HepG2 (cell line): ENCODE results near the gene CDK11A. TPM values are rescaled to one million over a fixed set of nuclear protein-coding genes. Genes with fewer than 3 reads are reported as not detected.
"Not testable (repeated sequence)": the region's sequence is repeated elsewhere in the genome, so short reads cannot be mapped to it uniquely, and the experiment has no call there.

Experiments
- ATAC-seq: fragments of 200-7000 bp; cut with Tn5 transposase; 3 replicates; pipeline ENCODE4 v1.9.1; 2020; ENCODE audit warnings: mild to moderate bottlenecking, moderate library complexity
- BruUV-seq: library from RNA; stranded (reverse); fragments of 400-500 nt; replicated peaks from 2 replicates; lab custom pipeline; 2021; lab: Mats Ljungman, UMichigan
- CTCF ChIA-PET: fragments of 300-600 bp; formaldehyde crosslinking; extraction: SDS; loops from one replicate; lab custom pipeline; 2021; ENCODE audit warnings: low total read pairs, inconsistent platforms, low intra/inter-chr PET ratio; lab: Yijun Ruan, JAX
- POLR2A ChIA-PET: fragments of 350-600 bp; sonication (Branson Sonifier 250); formaldehyde crosslinking; loops from one replicate; lab custom pipeline; 2020; ENCODE audit warnings: antibody characterized with exemption, inconsistent platforms; lab: Yijun Ruan, JAX
- DNase-seq: peaks from one replicate; pipeline ENCODE4 v3.0.0-alpha.2; 2015; ENCODE audit warnings: low spot score
- FAIRE-seq: peaks from 3 replicates; lab custom pipeline; 2011; peaks lifted over from hg19 to GRCh38; lab: Jason Lieb, UNC
- H2AFZ ChIP-seq: one replicate; pipeline ENCODE4 v1.6.1; 2011; ENCODE audit warnings: low read length, inconsistent platforms
- H3K27ac ChIP-seq: fragments of 300-600 bp; 3 replicates; pipeline ENCODE4 v1.8.0; 2011; ENCODE audit warnings: mixed run types, mild to moderate bottlenecking, mixed read lengths, low read length, inconsistent platforms; ENCODE audit not compliant: insufficient read depth; ENCODE audit errors: extremely low read length
- H3K27me3 ChIP-seq, 2 experiments: fragments of 200-600 bp in 1 of 2; 2 replicates in 1 of 2; 3 replicates in 1 of 2; pipeline versions ENCODE4 v1.6.0 to v1.8.0; 2011; ENCODE audit warnings: low read length in 2 of 2, mild to moderate bottlenecking in 2 of 2, moderate library complexity in 2 of 2, inconsistent platforms in 1 of 2; ENCODE audit not compliant: insufficient read depth in 2 of 2, control insufficient read depth in 1 of 2
- H3K36me3 ChIP-seq, 2 experiments: fragments of 200-600 bp in 1 of 2; replicated peaks in 1 of 2; 2 replicates in 1 of 2; 3 replicates in 1 of 2; pipeline versions ENCODE4 v1.5.1 to v1.8.0; 2011; ENCODE audit warnings: low read length in 2 of 2, inconsistent platforms in 1 of 2; ENCODE audit not compliant: insufficient read depth in 2 of 2, control insufficient read depth in 1 of 2
- H3K4me1 ChIP-seq: 2 replicates; pipeline ENCODE4 v1.5.1; 2012; ENCODE audit warnings: low read length, inconsistent platforms; ENCODE audit not compliant: insufficient read depth
- H3K4me2 ChIP-seq: 2 replicates; pipeline ENCODE4 v1.6.0; 2011; ENCODE audit warnings: low read depth, low read length, inconsistent platforms
- H3K4me3 ChIP-seq, 3 experiments: fragments of 200-600 bp in 1 of 3; sonication (generic), shearing (Covaris generic) in 1 of 3; replicated peaks in 1 of 3; 2 replicates each; pipeline ENCODE4 v1.5.1; 2011 to 2016; ENCODE audit warnings: low read length in 3 of 3, inconsistent platforms in 2 of 3, low read depth in 2 of 3, mild to moderate bottlenecking in 2 of 3, control low read depth in 1 of 3, mixed read lengths in 1 of 3; ENCODE audit not compliant: insufficient read depth in 1 of 3
- H3K79me2 ChIP-seq: one replicate; pipeline ENCODE4 v1.6.1; 2011; ENCODE audit warnings: low read length, inconsistent platforms; ENCODE audit not compliant: insufficient read depth
- H3K9ac ChIP-seq: 2 replicates; pipeline ENCODE4 v1.6.0; 2011; ENCODE audit warnings: mild to moderate bottlenecking, low read depth, low read length, inconsistent platforms; ENCODE audit not compliant: insufficient read depth
- H3K9me3 ChIP-seq: 2 replicates; pipeline ENCODE4 v1.5.1; 2012; ENCODE audit warnings: mild to moderate bottlenecking, low read length
- H4K20me1 ChIP-seq: 2 replicates; pipeline ENCODE4 v1.6.0; 2011; ENCODE audit warnings: inconsistent platforms, mild to moderate bottlenecking, low read length, moderate library complexity; ENCODE audit not compliant: insufficient read depth
- CBFB ChIP-seq: sonication (generic); formaldehyde crosslinking; IDR thresholded peaks from 2 replicates; pipeline ENCODE4 v1.4.0; 2020; ENCODE audit warnings: missing genetic modification reagents
- GABPA ChIP-seq, 2 experiments: IDR thresholded peaks; 2 replicates each; pipeline ENCODE4 v1.6.1; 2011 to 2016; ENCODE audit warnings: low read depth in 2 of 2, low read length in 1 of 2, missing biosample characterization in 1 of 2, missing genetic modification characterization in 1 of 2
- GABPB1 ChIP-seq: IDR thresholded peaks from 2 replicates; pipeline ENCODE4 v1.6.1; 2016; ENCODE audit warnings: mild to moderate bottlenecking, missing genetic modification reagents, moderate library complexity, missing compliant biosample characterization
- HOXA3 ChIP-seq: sonication (generic); formaldehyde crosslinking; IDR thresholded peaks from 2 replicates; pipeline ENCODE4 v1.5.0; 2020; ENCODE audit warnings: missing genetic modification reagents
- HOXA5 ChIP-seq: sonication (generic); formaldehyde crosslinking; IDR thresholded peaks from 2 replicates; pipeline ENCODE4 v1.4.0; 2020; ENCODE audit warnings: missing genetic modification reagents
- PAXIP1 ChIP-seq: sonication (generic); formaldehyde crosslinking; conservative IDR thresholded peaks from 2 replicates; pipeline ENCODE4 v1.4.0; 2020; ENCODE audit warnings: mild to moderate bottlenecking, missing genetic modification reagents, moderate library complexity
- PHF21A ChIP-seq: sonication (generic); formaldehyde crosslinking; IDR thresholded peaks from 2 replicates; pipeline ENCODE4 v1.5.0; 2020; ENCODE audit warnings: mild to moderate bottlenecking, missing genetic modification reagents
- ZFX ChIP-seq: sonication (generic); formaldehyde crosslinking; IDR thresholded peaks from 2 replicates; pipeline ENCODE4 v1.4.0; 2020; ENCODE audit warnings: mild to moderate bottlenecking, low read depth, missing genetic modification reagents, moderate library complexity
- WGBS: methylation state at CpG from one replicate; pipeline ENCODE4 v1.1.6; 2017; ENCODE audit warnings: low lambda C conversion rate; 5-methylcytosine and 5-hydroxymethylcytosine counted together
- in situ Hi-C: cut with HindIII; loops from 2 replicates; pipeline ENCODE4 v1.10.0; 2017; ENCODE audit warnings: low pct_unique_long_range_greater_than_20kb; ENCODE audit not compliant: extremely low pct_ligation_motif_present
- intact Hi-C: fragments of 100-400 bp; cut with micrococcal nuclease; formaldehyde crosslinking; loops from one replicate; pipeline ENCODE4 v1.10.0; 2022; ENCODE audit not compliant: unreplicated experiment
- polyA plus RNA-seq, 8 experiments: library from polyadenylated mRNA; depleted of rRNA in 3 of 8; stranded (reverse) in 7 of 8; unstranded in 1 of 8; fragments of >200 nt; fragmentation: Illumina TruSeq in 4 of 8; extraction: Trizol in 4 of 8; gene quantifications; 2 replicates each; pipeline versions ENCODE4 v1.2.1 to v1.2.3, GENCODE V29; 2011 to 2016; ENCODE audit warnings: low read depth in 4 of 8, missing spikeins in 1 of 8, mixed read lengths in 1 of 8; ENCODE audit not compliant: insufficient read depth in 1 of 8
- total RNA-seq, 5 experiments: library from RNA; depleted of rRNA; stranded (reverse); fragments of >200 nt; fragmentation: Illumina TruSeq; extraction: Trizol; gene quantifications; 2 replicates each; pipeline ENCODE4 v1.2.3, GENCODE V29; 2016; ENCODE audit warnings: low read depth in 1 of 5
- TF ChIP-seq, protein P1 (sequence below): sonication (generic); formaldehyde crosslinking; IDR thresholded peaks from 2 replicates; pipeline ENCODE4 v1.5.0; 2020; ENCODE audit warnings: mild to moderate bottlenecking, missing genetic modification reagents

CDK11A gene
- total and polyA plus RNA-seq, 2 of the 13 experiments (the other 11 are each of a cell fraction or from before 2014, with no cell fraction given), result 11.2 to 17.9 TPM

DNA sequence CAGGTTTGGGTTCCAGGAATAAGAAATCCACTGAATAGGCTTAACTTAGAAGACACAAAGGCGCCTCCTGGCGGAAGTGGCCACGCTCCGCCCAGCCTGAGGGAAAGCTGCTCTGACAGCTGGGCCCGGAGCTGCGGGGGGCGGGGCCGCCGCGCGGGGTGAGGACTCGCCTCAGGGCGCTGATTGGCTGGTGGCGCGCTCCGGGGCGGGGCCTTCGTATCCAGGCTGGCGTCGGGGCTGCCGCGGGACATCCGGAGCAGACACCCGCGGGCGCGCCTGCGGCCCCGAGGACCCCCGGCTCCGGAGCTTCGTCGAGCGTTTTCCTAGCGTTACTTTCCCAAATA, 22.4 kb upstream of the CDK11A start:
- Histone ChIP-seq H3K27ac (peak overlapping the region; percentile 92), H3K4me1 (peaks cover 14% of the 10 kb centered on the region), H3K4me3 (peak overlapping the region in 2 of 3 experiments; percentile 63 to 67; a peak in 3 of 6 replicates)
- POLR2A ChIA-PET, result interaction anchor here (0.7 kb wide), 3 partner anchors 22 to 67 kb away, joined by 3 to 6 read pairs (median 3); no protein-coding TSS in a partner anchor
- intact Hi-C loops, H3K79me2 ChIP-seq, H4K20me1 ChIP-seq, H3K9me3 ChIP-seq, H3K36me3 ChIP-seq, in situ Hi-C loops, DNase-seq, H3K9ac ChIP-seq, H3K4me2 ChIP-seq, CTCF ChIA-PET, H2AFZ ChIP-seq, BruUV-seq, H3K27me3 ChIP-seq: not testable (repeated sequence)
- no CpG with 5 or more reads among the region's 35 CpGs for WGBS
- TF ChIP-seq, protein P1, sequence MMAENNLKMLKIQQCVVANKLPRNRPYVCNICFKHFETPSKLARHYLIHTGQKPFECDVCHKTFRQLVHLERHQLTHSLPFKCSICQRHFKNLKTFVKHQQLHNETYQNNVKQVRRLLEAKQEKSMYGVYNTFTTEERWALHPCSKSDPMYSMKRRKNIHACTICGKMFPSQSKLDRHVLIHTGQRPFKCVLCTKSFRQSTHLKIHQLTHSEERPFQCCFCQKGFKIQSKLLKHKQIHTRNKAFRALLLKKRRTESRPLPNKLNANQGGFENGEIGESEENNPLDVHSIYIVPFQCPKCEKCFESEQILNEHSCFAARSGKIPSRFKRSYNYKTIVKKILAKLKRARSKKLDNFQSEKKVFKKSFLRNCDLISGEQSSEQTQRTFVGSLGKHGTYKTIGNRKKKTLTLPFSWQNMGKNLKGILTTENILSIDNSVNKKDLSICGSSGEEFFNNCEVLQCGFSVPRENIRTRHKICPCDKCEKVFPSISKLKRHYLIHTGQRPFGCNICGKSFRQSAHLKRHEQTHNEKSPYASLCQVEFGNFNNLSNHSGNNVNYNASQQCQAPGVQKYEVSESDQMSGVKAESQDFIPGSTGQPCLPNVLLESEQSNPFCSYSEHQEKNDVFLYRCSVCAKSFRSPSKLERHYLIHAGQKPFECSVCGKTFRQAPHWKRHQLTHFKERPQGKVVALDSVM (CRISPR knock-in tag), result peak; percentile 23; the same call in 1 of the 2 replicates
- FAIRE-seq (peak; percentile 86), ATAC-seq (peak; percentile 83)

- CTCF ChIA-PET; in situ Hi-C loops; H2AFZ ChIP-seq; FAIRE-seq; H3K27me3 ChIP-seq; H3K36me3 ChIP-seq; intact Hi-C loops; H3K9me3 ChIP-seq; H3K79me2 ChIP-seq; H4K20me1 ChIP-seq; TF ChIP-seq GABPA (IDR thresholded peaks at IDR 0.05; ENCODE audit: low read depth, low read length): not testable (repeated sequence)
- 1% methylated on average over 24 of the region's 101 CpGs for WGBS
- peak overlapping the region; percentile 92 for H3K27ac ChIP-seq
- BruUV-seq, result TSS peak; percentile 93
- H3K4me1 ChIP-seq, result peaks cover 14% of the 10 kb centered on the region
- peak; percentile 48 for DNase-seq
- H3K9ac ChIP-seq, result peak overlapping the region; percentile 77
- ATAC-seq, result peak; percentile 75
- H3K4me2 ChIP-seq, result peak overlapping the region; percentile 42; the same call in 1 of the 2 replicates
- peak overlapping the region; percentile 40 to 67 (median 63); a peak in 5 of 6 replicates for H3K4me3 ChIP-seq
- POLR2A ChIA-PET, result interaction anchor here (0.7 kb wide), 3 partner anchors 23 to 67 kb away, joined by 3 to 6 read pairs (median 3); no protein-coding TSS in a partner anchor
- TF ChIP-seq CBFB (CRISPR knock-in tag) (0 out of 2 replicates have a peak, but pooled peaks have one; percentile 20), HOXA5 (CRISPR knock-in tag) (0 out of 2 replicates have a peak, but pooled peaks have one; percentile 3), PAXIP1 (CRISPR knock-in tag) (0 out of 2 replicates have a peak, but pooled peaks have one; percentile 14), GABPB1 (CRISPR knock-in tag) (peak; percentile 80), HOXA3 (CRISPR knock-in tag) (peak; percentile 55; the same call in 1 of the 2 replicates), ZFX (peak; percentile 70), PHF21A (CRISPR knock-in tag) (0 out of 2 replicates have a peak, but pooled peaks have one; percentile 30), GABPA (CRISPR knock-in tag; IDR thresholded peaks at IDR 0.05; ENCODE audit: low read depth) (peak; percentile 48; the same call in 1 of the 2 replicates)
Observed at GRCh38 chr1:1745651-1746565, 21.8 kb upstream of the CDK11A start.
